Effector memory CD4-positive, alpha-beta T cell (primary cell): Measurements from ENCODE around the gene DNAH6.

ENCODE experiments used
- DNase-seq, 3 donors: peaks; one replicate each; pipeline ENCODE4 v3.0.0-alpha.2; 2020
- H3K27ac ChIP-seq: 2 replicates; pipeline ENCODE4 v1.7.0; 2013; ENCODE audit warnings: mild to moderate bottlenecking, low read length, moderate library complexity; ENCODE audit not compliant: insufficient read depth, poor library complexity, severe bottlenecking
- H3K27me3 ChIP-seq: replicated peaks from 2 replicates; pipeline ENCODE4 v1.7.0; 2013; ENCODE audit warnings: mild to moderate bottlenecking, low read length; ENCODE audit not compliant: insufficient read depth, control insufficient read depth, poor library complexity, severe bottlenecking
- H3K36me3 ChIP-seq: 2 replicates; pipeline ENCODE4 v1.7.0; 2013; ENCODE audit warnings: mild to moderate bottlenecking, low read length, moderate library complexity; ENCODE audit not compliant: control insufficient read depth, insufficient read depth
- H3K4me1 ChIP-seq: 2 replicates; pipeline ENCODE4 v1.7.0; 2013; ENCODE audit warnings: low read length, mild to moderate bottlenecking; ENCODE audit not compliant: control insufficient read depth, insufficient read depth, poor library complexity, severe bottlenecking
- H3K4me3 ChIP-seq: 2 replicates; pipeline ENCODE4 v1.7.0; 2013; ENCODE audit warnings: low read length, low read depth, mild to moderate bottlenecking; ENCODE audit not compliant: insufficient read depth, poor library complexity, severe bottlenecking
- H3K9me3 ChIP-seq: 2 replicates; pipeline ENCODE4 v1.7.0; 2013; ENCODE audit warnings: mild to moderate bottlenecking, low read length, moderate library complexity; ENCODE audit not compliant: control insufficient read depth

DNAH6 gene

GRCh38 chr2:84785950-84786349 is 269.7 kb downstream of the DNAH6 start:
- Histone ChIP-seq H3K36me3 (no peaks in the 10 kb centered on the region), H3K27me3 (no peaks in the 10 kb centered on the region), H3K4me3 (no peak overlapping the region)

DNA sequence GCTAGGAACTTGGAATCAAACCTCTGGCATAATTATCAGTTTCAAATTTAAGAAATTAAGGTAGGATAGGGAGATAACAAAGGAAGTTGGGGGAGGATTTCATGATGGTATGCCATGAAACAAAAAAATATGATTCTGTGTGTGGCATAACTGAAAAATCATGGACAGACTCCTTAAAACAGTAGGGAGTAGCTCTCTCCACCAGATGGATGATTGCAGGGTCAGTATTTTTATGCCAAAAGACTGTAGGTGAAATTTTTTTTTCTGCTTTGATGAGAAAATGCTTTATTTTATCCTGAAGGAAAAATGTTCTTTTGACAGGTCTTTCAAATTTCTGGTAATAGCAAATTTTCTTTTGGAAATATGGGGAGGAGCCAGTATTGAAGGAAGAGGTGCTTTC is 270.3 kb downstream of the DNAH6 start:
- no peak overlapping the region for H3K4me3 ChIP-seq

More at GRCh38 chr2:84785950-84786349, 269.7 kb downstream of the DNAH6 start:
- Histone ChIP-seq H3K9me3 (no peaks in the 10 kb centered on the region), H3K4me1 (peaks cover 32% of the 10 kb centered on the region), H3K27ac (no peak overlapping the region)
- DNase-seq: no peak

DNA sequence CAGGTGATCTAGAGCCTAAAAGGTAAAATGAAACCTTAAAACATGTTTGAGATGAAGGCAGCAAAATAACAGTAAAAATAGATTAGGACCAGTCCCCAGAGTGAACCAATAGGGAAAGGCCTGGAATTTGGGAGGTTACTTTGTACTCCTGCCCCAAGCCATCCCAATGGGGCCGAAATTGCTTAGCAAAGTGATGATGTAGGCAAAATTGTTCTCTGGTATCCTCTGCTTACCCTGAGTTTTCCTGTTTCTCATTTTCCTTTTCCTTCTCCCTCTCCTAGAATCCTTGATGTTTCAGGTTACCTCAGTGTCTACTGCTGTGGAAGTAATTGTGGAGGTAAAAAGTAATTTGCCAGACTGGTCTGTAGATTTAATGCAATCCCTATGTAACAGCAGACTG is 271.7 kb downstream of the DNAH6 start:
- DNase-seq: no peak
- Histone ChIP-seq H3K9me3 (no peaks in the 10 kb centered on the region), H3K4me1 (peaks cover 16% of the 10 kb centered on the region), H3K27ac (no peak overlapping the region), H3K36me3 (no peaks in the 10 kb centered on the region), H3K4me3 (no peak overlapping the region), H3K27me3 (no peaks in the 10 kb centered on the region)

More for the DNA sequence above, 270.3 kb downstream of the DNAH6 start:
- H3K9me3 ChIP-seq: no peaks in the 10 kb centered on the region
- H3K27me3 ChIP-seq: no peaks in the 10 kb centered on the region
- no peak overlapping the region for H3K27ac ChIP-seq
- H3K36me3 ChIP-seq: no peaks in the 10 kb centered on the region
- peaks cover 26% of the 10 kb centered on the region for H3K4me1 ChIP-seq
- no peak for DNase-seq

DNA sequence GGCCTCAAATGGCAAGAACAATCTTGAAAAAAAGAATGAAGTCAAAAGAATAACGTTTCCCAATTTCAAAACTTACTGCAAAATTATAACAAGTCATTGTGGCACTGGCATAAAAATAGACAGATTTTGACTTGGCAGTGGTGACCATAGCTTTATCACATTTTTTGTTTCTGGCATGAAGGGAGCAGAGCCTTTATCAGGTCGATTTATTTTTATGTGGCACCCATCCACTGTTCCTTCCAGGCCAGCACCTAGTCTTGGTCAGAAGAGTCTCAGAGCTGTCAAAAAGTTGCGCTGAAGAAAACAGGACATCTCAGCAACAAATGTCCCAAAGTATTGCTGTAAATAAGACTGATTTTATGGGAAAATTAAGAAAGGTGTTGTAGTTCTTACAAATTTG is 272.2 kb downstream of the DNAH6 start:
- Histone ChIP-seq H3K4me1 (peaks cover 15% of the 10 kb centered on the region), H3K27me3 (no peaks in the 10 kb centered on the region), H3K27ac (no peak overlapping the region), H3K4me3 (no peak overlapping the region), H3K36me3 (no peaks in the 10 kb centered on the region), H3K9me3 (no peaks in the 10 kb centered on the region)
- no peak for DNase-seq

DNA sequence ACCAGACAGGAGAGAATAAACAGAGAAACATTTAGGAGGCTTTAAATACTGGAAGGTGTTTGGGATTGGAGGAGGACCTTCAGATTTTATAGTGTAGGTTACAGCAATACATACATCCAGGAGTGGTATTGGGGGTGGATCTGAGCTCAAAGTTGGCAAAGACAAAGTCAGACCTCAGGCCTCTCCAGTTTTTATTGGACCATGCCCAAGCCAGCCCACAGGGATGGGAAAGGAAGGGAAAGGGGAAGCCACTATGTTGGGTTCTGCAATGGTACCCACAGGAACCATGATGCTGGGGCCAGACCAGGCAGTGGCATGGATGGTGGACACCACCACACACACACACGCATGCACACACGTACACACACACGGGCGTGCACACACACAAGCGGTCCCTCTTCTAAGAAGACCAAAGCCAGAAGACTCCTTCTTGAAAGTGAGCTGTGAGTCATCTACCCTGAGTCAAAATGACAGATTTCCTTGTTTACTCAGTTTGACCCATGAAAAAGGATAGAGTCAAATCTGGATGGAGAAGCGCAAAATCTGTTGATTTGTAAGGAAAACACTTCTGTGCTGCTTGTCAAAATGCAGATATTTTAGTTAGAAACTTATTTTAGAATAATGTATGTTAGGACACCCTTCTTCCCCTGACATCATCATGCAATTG is 276.7 kb downstream of the DNAH6 start:
- Histone ChIP-seq H3K27me3 (no peaks in the 10 kb centered on the region), H3K36me3 (no peaks in the 10 kb centered on the region), H3K27ac (no peak overlapping the region), H3K9me3 (no peaks in the 10 kb centered on the region), H3K4me1 (no peaks in the 10 kb centered on the region), H3K4me3 (no peak overlapping the region)
- DNase-seq: no peak

- Histone ChIP-seq H3K36me3 (no peaks in the 10 kb centered on the region), H3K4me3 (no peak overlapping the region), H3K27me3 (no peaks in the 10 kb centered on the region), H3K9me3 (no peaks in the 10 kb centered on the region), H3K27ac (no peak overlapping the region), H3K4me1 (no peaks in the 10 kb centered on the region)
- no peak for DNase-seq
Observed at GRCh38 chr2:84793641-84794040, 277.3 kb downstream of the DNAH6 start.

- Histone ChIP-seq H3K4me3 (no peak overlapping the region), H3K4me1 (no peaks in the 10 kb centered on the region), H3K9me3 (no peaks in the 10 kb centered on the region), H3K27ac (no peak overlapping the region), H3K36me3 (no peaks in the 10 kb centered on the region), H3K27me3 (no peaks in the 10 kb centered on the region)
- no peak for DNase-seq
Observed at GRCh38 chr2:84796798-84797197, 280.5 kb downstream of the DNAH6 start.

DNA sequence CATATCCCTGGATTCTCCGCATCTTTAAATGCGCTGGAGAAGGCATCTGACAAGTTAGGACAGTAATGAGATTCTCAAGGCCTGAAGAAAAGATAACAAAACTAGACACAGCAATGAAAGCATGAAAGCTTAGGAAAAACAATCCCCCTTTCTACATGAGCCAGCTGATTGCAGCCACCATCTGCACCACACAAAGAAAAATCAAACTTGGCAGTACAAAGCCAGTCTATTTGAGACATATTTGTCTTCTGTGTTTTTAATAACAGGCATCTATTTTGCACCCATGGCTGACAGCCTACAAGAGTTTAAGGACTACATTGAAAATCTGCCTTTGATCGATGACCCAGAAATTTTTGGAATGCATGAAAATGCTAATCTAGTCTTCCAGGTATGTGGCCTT is 281.0 kb downstream of the DNAH6 start:
- H3K4me1 ChIP-seq: no peaks in the 10 kb centered on the region
- H3K27ac ChIP-seq: no peak overlapping the region
- H3K27me3 ChIP-seq: no peaks in the 10 kb centered on the region
- no peaks in the 10 kb centered on the region for H3K9me3 ChIP-seq
- DNase-seq: no peak
- H3K36me3 ChIP-seq: no peaks in the 10 kb centered on the region
- no peak overlapping the region for H3K4me3 ChIP-seq

GRCh38 chr2:84799772-84800171 is 283.5 kb downstream of the DNAH6 start:
- H3K9me3 ChIP-seq: no peaks in the 10 kb centered on the region
- no peak overlapping the region for H3K4me3 ChIP-seq
- H3K4me1 ChIP-seq: no peaks in the 10 kb centered on the region
- no peaks in the 10 kb centered on the region for H3K27me3 ChIP-seq
- H3K27ac ChIP-seq: no peak overlapping the region
- no peaks in the 10 kb centered on the region for H3K36me3 ChIP-seq
- no peak for DNase-seq

DNA sequence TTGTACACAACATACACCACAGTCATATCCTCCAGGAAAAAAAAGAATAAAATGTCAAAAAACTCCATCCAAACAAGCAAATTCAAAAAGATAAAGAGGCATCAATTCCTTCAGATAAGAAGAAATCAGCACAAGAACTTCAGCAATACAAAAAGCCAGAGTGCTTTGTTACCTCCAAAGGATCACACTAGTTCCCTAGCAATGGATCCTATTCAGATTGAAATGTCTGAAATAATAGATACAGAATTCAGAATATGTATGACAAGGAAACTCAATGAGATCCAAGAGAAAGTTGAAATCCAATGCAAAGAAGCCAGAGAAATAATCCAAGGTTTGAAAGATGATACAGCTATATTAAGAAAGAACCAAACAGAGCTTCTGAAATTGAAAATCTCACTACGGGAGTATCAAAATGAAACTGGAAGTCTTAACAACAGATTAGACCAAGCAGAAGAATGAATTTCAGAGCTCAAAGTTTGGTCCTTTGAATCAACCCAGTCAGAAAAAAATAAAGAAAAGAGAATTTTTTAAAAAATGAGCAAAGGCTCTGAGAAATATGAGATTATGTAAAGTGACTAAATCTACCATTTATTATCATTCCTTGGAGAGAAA is 284.0 kb downstream of the DNAH6 start:
- Histone ChIP-seq H3K4me3 (no peak overlapping the region), H3K27ac (no peak overlapping the region), H3K4me1 (no peaks in the 10 kb centered on the region), H3K27me3 (no peaks in the 10 kb centered on the region), H3K9me3 (no peaks in the 10 kb centered on the region), H3K36me3 (no peaks in the 10 kb centered on the region)
- no peak for DNase-seq
